GM21786 (cell line): ENCODE measurements around the gene MB.

Experiments used
- ATAC-seq: cut with Tn5 transposase; IDR thresholded peaks from one replicate; pipeline ENCODE4 v1.9.1; 2021; ENCODE audit not compliant: unreplicated experiment

Gene MB

DNA sequence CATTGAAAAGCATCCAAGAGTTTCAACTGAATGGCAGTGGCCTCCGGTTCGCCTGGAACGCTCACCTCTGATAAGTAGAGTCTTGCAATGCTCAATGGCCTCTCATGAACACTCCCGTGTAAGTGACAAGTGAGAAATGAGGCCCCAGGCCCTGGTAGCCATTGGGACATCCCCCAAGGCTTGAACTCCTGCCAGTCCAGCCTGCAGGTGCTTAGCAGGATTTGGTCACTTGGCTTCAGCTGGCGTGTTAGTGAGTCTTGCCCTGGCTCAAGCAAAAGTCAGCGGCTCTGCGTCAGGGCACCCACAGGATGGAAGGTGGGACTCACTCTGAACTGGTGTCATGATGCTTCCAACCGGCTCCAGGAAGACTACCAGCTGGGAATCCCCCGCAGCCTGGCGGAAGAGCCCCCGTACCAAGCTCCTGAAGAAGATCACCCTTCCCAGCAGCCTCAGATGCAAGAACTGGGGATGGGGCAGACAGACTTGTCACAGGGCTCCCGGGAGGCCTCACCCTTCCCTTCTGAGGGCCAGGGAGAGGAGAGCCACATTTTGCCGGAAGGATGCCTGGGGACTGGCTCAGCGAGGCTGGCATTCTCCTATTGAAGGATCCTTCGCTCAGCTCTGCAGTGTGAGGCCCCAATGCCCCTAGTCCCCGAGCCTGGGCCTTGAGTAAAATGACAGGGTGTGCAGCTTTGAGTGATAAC is 19.3 kb downstream of the MB start:
- ATAC-seq = no peak

DNA sequence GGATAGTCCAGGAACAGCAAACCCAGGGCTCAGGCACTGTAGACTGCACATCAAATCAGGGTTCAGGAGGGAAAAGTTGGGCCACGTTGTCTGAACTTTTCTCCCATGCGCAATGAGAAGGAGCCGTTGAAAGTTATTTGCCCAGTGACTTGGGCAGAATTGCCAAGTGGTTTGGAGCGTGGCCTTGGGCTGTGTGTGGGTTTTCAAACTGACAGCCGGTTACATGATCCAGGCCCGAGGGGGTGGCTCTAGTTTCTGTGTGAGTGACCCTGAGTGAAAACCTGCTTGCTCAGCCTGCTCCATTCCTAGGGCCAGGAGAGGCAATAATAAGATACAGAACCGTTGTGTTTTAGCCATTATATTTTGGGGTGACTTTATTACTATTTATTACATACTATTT is 20.3 kb downstream of the MB start:
- no peak for ATAC-seq

DNA sequence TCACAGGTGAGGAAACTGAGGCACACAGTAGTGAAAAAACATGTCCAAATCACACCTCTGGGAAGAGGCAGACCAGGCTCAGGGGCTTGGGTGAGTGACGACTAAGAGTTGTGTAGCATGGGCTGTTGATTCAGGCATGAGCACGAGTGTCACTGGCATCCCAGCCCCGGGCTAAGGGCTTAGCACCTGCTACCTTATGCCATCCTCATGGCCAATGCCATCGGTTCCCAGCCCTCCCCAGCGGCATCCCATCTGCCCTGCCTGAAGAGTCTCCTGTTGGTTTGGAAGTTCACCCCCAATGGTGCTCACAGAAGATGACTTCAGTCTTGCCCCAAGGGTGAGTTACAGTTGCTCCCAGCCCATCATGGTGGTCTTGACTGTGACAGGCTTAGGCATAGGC is 22.4 kb downstream of the MB start:
- no peak for ATAC-seq

DNA sequence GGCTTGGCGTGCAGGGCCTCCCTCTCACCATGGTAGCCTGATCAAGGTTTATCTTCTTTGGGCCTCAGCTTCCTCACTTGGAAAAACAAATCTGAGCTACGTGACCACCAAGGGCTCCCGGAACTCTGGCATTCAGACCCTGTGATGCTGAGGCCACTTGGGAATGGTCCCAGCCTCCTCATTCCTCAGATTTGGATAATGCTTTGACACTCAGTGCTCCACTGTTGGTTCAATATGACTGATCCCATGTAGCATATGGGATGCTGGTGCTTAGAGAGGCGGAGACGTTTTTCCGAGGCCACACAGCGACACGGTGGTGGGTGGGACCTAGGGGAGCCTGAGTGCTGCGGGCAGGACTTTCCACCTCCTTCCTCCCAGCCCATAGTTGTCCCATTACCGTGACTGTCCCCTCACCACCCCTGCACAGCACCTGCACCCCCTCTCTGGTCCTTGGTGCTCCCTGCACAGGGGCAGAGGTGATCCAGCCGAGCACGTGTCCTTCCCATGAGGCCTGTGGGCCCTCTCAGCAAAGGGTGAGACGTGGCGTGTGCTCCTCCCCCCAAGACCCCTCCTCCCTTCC is 23.1 kb downstream of the MB start:
- ATAC-seq = no peak

DNA sequence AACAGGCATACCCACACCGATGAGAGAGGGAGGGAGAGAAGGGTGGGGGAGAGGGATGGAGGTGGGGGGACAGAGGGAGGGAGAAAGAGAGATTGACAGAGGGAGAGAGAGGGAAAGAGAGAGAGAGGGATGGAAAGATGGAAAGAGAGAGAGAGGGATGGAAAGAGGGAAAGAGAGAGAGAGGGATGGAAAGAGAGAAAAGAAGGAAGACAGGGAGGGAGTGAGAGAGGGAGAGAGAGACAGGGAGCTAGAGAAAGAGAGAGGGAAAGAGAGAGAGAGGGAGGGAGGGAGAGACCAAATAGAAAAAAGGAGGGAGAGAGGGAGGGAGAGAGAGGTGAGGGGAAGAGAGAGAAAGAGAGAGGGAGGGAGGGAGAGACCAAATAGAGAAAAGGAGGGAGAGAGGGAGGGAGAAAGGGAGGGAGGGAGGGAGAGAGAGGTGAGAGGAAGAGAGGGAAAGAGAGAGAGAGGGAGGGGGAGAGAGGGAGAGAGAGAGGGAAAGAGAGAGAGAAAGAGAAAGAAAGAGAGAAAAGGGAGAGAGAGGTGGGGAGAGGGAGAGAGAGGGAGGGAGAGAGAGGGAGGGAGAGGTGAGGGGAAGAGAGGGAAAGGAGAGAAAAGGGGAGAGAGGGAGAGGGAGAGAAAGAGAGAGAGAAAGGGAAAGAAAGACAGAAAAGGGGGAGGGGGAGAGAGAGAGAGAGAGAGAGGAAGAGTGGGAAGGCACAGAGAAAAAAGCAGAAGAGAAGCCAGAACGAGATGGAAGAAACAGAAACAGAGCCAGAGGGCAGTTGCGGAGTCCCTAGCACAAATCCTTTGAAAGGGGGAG is 23.8 kb downstream of the MB start:
- ATAC-seq = no peak

DNA sequence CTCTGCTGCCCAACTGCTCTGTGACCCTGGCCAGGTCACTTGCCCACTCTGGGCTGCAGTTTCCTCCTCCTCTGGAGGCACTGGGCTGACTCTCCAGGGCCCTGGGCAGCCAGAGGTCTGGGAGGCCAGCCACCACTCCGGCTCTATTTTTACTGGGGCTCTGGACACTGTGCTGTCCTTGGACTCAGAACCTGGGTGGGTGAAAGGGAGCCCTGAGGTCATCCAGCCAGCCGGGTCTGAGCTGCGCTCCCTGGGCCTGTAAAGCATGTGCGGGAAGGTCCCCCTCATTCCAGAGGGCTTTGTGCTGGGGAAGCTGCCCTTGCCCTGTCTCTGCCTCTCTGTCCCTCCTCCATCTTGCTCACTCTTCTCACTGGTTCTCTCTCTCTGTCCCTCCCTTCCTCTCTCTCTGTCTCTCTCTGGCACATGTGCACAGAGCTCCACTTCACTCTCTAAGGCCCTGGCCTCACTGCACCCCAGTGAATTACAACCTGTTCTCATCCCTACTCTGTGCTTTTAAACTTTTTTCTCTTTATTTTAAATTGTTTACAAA is 24.6 kb downstream of the MB start:
- no peak for ATAC-seq

DNA sequence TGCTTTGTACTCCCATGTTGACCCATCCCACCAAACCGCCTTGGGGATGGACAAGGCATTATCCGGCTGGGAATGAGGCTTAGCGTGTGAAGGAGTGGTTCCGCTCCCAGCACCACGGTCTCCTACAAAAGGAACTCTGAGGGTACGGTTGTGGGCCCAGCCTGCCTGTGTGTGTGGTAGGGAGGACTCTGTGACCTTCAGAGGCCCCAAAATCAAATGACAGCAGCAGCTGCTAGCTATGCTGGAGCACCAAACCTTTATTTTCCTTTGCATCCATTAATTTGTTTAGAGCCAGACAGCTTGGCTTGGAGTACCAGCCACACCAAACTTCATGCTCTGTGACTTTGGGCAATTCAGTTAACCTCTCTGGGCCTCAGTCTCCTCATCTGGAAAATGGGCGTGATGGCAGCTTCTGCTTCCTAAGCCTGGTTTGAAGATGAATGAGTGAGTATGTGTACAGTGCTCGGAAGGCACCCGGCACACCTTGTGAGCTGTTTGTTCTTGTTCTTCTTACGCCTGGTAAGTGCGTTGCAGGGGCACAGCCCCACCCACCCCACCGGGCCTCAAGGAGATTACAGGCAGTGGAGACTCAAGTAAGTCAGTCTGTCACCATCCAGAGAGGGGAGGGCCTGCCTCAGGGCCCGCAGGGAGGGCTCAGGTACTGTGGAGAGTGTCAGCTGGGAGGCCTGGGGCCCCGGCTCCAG is 25.3 kb downstream of the MB start:
- no peak for ATAC-seq

DNA sequence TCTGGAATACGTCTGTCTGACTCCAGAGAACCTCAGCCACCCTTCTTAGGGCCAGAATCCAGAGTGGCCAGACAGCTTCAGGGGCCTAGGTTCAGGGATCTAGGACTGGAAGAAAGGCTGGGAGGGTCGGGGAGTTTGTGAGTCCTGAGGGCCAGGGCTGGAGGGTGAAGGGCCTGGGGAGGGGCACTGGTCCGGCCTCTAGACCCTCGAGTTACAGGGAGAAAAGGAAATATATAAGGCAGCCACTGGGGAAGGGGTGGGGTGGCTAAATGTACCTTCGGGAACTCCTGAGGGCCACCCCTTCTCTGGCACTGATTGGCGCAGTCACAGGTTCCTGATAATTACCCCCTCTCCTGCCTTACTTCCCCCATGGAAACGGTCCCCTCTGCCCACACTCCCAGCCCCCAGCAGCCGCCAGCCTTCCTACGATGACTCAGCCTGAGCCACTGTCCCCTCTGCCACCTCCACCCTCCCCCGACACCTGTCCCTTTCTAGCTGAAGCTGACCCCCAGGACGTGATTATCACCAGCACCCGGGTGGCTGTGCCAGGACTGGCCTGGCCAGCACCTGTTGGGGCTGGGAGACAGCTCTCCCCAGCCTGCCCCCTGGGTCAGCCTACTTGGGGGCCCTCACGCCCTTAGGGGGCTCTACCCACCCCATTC is 26.4 kb downstream of the MB start:
- ATAC-seq = no peak

DNA sequence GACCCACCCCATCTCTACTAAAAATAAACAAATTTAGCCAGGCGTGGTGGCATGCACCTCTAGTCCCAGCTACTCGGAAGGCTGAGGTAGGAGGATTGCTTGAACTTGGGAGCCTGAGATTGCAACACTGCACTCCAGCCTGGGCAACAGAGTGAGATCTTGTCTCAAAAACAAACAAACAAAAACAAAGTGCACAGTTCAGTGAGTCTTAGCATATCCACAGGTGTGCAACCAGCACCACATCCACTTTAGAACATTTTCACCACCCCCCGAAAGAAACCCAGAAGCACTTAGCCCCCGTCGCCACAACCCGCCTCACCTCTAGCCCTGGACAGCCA is 27.4 kb downstream of the MB start:
- no peak for ATAC-seq

DNA sequence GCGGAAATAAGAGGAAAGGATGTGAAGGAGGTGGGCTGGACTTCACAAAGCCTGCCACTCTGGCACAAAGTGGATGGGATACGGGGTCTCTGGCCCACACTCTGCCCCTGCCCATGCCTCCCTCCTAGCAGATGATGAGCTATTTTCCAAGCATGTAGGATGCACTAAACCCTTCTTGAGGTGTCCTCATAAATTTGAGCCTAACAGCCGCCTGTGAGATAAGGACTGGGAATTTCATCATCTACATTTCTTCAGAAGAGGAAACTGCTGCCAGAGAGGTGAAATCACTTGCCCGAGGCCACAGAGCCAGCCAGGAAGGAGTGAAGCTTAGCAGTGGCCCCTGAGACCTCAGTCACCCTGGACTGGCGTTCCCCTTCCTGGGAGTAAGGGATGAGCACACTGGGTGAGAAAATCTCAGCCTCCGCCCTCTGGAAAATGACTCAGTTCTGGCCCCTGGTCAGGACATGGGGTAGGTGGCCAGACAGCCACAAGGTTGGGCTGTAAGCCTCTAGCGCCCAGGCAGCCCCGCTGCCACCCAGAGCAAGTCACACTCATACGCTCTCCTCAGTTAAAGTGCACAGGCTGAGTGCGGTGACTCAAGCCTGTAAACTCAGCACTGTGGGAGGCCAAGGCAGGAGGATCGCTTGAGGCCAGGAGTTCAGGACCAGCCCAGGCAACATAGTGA is 27.9 kb downstream of the MB start:
- ATAC-seq = no peak

DNA sequence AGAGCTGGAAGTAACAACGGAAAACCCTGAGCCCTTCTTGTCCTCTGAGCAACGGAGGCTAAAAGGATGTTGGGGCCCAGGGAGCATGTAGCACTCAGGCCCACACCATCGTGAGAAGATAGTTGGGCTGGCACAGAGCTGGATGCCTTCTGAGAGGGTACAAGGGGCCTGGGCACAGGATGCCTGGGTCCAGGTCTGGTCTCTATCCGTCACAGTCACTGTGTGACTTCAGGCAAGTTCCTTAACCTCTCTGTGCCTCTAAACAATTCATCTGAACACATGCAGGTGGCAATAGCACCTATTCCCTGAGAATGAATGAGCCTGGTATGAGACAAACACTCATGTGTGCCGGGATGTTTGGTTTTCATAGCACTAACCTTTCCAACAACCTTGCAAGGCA is 29.2 kb downstream of the MB start:
- no peak for ATAC-seq

DNA sequence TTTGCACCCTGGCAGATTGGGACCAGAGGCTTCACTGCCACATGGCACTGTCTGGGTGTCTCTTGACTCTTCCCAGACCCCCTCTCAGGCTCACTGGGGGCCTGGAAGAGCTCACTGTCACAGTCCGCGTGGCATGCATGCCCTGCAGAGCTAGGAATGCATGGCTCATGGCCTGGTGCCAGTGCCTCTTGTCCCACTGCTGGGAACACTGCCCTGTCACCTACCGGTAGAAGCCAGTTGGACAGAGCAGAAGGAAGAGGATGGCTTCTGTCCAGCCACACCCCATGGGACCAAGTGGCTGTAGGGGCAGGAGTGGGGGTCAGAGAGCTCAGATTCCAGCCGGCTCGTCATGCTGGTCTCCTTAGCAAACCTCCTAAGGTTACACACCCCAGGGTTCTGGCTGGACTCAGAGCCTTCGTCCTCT is 29.7 kb downstream of the MB start:
- no peak for ATAC-seq

DNA sequence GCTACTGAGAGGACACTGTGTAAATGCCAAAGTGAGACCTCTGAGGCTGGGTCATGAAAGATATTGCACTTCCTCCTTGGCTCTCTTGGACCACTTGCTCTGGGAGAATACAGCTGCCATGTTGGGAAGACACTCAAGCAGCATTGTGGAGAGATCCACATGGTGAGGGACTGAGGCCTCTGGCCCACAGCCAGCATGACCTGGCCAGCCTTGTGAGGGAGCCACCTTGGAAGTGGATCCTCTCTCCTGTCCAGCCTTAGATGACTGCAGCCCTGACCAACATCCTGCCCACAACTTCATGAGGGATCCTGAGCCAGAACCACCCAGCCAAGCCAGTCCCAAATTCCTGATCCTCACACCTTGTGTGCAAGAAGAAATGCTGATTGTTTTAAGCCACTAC is 30.4 kb downstream of the MB start:
- no peak for ATAC-seq

DNA sequence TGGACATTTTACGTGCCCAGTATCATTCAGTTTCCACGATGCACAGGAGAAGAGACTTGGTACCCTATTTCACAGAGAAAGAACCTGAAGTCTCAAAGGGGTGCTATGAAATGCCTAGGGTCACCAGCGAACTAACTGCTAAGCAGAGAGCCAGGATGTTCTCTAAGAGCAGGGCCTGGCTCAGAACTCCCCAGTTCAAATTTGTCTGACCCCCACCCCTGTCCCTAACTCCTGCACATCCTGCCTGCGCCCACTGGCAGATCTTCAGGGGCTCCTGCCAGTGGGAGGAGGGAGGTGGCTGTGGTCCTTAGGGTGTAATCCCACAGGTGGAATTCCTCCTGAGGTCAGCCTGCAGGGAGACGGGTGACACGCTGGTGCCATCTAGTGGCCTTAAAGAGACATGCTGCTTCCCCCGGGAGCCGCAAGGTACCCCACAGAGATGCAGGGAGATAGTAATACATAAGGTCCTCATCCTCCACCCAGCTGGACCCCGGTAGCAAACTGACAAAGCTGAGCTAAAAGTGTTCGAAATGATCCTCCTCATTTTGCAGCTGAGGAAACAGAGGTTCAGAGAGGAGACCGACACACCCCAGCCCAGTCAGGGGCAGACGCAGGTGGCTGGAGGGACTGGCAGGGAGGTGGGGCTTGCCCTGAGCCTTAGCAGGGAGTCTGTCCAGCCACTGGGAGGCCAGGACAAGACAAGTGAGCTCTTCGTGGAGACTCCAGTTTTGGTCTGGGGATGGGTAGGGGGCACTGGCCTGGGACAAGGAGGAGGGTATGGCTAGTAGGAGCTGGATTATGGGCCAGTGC is 34.1 kb downstream of the MB start:
- ATAC-seq = no peak

DNA sequence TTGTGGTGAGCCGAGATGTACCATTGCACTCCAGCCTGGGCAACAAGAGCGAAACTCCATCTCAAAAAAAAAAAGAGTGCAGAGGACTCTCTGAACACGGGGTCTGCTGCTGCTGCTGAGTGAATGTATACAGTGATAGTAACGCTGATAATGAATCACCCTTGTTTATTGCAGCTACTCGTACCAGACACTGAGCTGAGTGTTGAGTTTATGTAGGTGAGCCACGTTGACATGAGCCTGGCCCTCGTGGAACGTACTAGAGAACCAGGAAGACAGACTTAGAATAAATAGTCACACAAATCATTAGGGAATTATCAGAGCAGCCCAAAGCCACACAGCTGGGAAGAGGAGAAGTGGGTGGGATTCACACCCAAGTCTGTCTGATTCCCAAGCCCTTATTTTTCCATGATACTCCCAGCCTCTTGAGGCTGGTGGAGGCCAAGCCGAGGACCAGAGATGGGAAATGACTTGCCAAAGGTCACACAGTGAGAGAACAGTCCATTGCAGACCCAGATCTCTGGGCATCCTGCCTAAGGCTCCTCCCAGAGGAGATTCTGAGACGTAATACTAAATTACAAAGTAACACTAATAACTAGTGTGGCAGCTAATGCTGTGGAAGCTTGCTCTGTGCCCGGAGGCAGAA is 34.8 kb downstream of the MB start:
- no peak for ATAC-seq

DNA sequence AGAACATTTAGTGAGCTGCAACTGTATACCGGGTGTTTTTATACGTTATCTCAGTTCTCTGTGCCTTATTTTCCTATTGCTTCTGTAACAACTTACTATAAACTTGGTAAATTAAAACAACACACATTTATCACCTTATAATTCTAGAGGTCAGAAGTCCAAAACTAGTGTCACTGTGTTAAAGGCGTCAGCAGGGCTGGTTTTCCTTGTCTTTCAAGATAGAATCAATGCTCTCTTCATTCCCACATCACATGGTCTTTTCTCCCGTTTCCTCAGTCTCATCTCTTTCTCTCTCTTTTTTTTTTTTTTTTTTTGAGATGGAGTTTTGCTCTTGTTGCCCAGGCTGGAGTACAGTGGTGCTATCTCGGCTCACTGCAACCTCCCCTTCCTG is 36.1 kb downstream of the MB start:
- ATAC-seq = no peak

DNA sequence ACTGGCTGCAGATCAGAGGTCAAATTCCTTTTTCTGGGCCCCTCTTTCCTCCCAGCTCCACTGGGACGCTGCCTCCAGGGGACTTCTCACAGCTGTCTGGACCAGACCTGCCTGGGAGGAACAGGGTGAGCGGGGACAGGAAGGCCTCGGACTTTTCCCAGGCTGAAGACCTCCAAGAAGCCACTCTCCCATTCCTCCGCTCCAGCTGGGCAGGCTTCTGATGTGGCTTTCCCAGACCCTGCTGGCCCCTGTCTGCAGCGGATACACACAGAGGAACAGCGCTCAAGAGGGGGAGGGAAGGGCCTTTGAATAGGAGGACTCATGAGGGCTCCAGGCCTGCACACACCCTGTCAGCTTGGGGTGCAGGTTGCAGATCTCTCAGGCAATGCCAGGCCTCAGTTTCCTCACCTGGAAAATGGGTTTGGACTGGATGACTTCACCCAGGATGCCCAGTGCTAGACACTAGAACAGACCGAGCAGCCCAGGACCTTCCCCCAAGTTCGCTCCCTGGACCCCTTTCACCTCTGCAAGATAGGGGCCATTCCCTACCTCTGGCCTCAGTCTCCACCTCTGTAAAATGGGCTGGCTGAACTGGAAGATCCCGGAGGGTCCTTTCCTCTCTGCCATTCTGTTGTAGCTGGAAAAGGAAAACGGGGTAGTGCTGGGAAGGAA is 36.6 kb downstream of the MB start:
- no peak for ATAC-seq

DNA sequence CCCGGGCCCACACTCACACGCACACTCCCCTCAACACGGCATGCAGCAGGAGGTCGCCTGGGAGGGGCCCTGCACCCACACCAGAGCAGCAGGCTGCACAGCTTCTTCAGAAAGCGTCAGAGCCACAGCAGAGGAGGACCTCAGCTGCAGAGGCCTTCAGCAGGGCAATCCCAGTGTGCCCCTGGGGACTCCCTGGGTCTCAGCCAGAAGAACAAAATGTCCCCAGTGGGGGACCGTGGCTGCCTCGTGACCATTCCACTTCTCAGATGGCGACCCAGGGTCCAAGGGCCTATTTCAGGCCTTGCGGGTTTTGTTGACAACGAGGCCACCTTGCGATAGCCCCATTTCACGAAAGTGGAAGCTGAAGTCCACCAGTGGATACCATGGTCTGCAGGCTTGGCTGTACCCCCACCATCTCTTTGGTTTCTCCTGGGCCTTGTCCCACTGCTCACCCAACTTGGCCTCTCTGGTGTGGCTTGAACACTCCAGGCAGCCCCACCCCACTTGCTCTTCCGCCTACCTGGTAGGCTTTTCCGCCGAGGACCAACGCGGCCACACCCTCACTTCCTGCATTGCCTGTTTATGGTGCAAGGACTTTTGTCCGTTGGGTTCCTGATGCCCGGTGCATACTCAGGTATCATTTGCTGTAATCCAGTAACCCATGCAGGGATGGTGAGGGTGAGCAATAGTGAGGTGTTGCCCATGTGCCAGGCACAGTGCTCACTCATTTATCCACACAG is 38.1 kb downstream of the MB start:
- no peak for ATAC-seq
